Suprapubic skin (tissue), 4 donors: Measurements from ENCODE around the gene ZC3HAV1.

Experiments
- CTCF ChIP-seq, 2 donors: fragments of 200-600 bp in 1 of 2; fragments of 450-650 bp in 1 of 2; sonication (generic) in 1 of 2; IDR thresholded peaks; one replicate each; pipeline ENCODE4 v1.5.1; 2016 to 2019; ENCODE audit warnings: antibody characterized with exemption in 2 of 2, mild to moderate bottlenecking in 1 of 2, moderate library complexity in 1 of 2
- POLR2A ChIP-seq, 2 donors: fragments of 450-650 bp; IDR thresholded peaks; one replicate each; pipeline ENCODE4 v1.6.1; 2017; ENCODE audit warnings: antibody characterized with exemption in 2 of 2, mild to moderate bottlenecking in 2 of 2, moderate library complexity in 2 of 2
- POLR2AphosphoS5 ChIP-seq, 3 donors: sonication (generic); formaldehyde crosslinking; IDR thresholded peaks; one replicate each; pipeline ENCODE4 v1.6.1; 2017; ENCODE audit warnings: antibody characterized with exemption in 3 of 3

GRCh38 chr7:139049111-139049510 lies 60.4 kb downstream of the ZC3HAV1 start:
- TF ChIP-seq POLR2A (IDR thresholded peaks at IDR 0.05) (no peak), CTCF (IDR thresholded peaks at IDR 0.05) (no peak), POLR2AphosphoS5 (IDR thresholded peaks at IDR 0.05) (no peak)
